ENCODE data around the gene LPP. TPM values are rescaled to one million over a fixed set of nuclear protein-coding genes. Genes with fewer than 3 reads are reported as not detected.

The LPP gene
- polyA plus RNA-seq, 1 experiment = 60.0 TPM

DNA sequence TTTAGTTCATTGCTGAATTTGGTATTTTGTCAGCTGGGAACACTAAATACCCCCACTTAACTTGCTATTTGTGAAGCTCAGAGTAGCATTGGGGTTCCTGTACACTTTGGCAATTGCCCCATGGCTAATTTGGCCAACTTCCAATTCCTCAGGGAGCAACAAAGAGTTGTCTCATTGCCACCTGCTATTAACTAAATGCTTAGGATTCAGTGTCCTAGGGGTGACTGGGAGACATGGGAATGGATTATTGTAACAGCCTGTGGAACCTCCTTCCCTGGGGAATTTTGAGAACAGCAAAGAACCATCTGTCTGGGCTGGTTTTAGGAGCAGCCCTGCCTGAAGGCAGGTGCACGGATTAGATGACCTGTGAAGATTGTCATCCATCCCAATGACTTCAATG lies 580.4 kb downstream of the LPP start:
- POLR2A ChIA-PET = no interaction called here
- Histone ChIP-seq H3K36me3 (ENCODE audit: control insufficient read depth, insufficient read depth, low read length) (no peaks in the 10 kb centered on the region), H3K4me3 (ENCODE audit: low read depth, low read length) (no peak overlapping the region), H3K27me3 (ENCODE audit: control insufficient read depth, insufficient read depth, low read length) (no peaks in the 10 kb centered on the region)
- TF ChIP-seq, protein P1, sequence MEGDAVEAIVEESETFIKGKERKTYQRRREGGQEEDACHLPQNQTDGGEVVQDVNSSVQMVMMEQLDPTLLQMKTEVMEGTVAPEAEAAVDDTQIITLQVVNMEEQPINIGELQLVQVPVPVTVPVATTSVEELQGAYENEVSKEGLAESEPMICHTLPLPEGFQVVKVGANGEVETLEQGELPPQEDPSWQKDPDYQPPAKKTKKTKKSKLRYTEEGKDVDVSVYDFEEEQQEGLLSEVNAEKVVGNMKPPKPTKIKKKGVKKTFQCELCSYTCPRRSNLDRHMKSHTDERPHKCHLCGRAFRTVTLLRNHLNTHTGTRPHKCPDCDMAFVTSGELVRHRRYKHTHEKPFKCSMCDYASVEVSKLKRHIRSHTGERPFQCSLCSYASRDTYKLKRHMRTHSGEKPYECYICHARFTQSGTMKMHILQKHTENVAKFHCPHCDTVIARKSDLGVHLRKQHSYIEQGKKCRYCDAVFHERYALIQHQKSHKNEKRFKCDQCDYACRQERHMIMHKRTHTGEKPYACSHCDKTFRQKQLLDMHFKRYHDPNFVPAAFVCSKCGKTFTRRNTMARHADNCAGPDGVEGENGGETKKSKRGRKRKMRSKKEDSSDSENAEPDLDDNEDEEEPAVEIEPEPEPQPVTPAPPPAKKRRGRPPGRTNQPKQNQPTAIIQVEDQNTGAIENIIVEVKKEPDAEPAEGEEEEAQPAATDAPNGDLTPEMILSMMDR (IDR thresholded peaks at IDR 0.05; ENCODE audit: insufficient read depth, low read depth, low read length) = no peak
- no peak for DNase-seq (ENCODE audit: low read depth)
- CTCF ChIA-PET = interaction anchor here (1.2 to 1.6 kb wide), 2 partner anchors 10 to 13 kb away, joined by 4 read pairs; no protein-coding TSS in a partner anchor

GRCh38 chr3:188739511-188739910 lies 585.6 kb downstream of the LPP start:
- Histone ChIP-seq H3K27me3 (ENCODE audit: control insufficient read depth, insufficient read depth, low read length) (no peaks in the 10 kb centered on the region), H3K4me3 (ENCODE audit: low read depth, low read length) (no peak overlapping the region), H3K36me3 (ENCODE audit: control insufficient read depth, insufficient read depth, low read length) (no peaks in the 10 kb centered on the region)
- TF ChIP-seq, protein P1 (IDR thresholded peaks at IDR 0.05; ENCODE audit: insufficient read depth, low read depth, low read length) = no peak
- ChIA-PET CTCF (no interaction called here), POLR2A (interaction anchor here (0.6 kb wide), 1 partner anchor 26 kb away, joined by 4 read pairs; no protein-coding TSS in a partner anchor)
- no peak for DNase-seq (ENCODE audit: low read depth)

DNA sequence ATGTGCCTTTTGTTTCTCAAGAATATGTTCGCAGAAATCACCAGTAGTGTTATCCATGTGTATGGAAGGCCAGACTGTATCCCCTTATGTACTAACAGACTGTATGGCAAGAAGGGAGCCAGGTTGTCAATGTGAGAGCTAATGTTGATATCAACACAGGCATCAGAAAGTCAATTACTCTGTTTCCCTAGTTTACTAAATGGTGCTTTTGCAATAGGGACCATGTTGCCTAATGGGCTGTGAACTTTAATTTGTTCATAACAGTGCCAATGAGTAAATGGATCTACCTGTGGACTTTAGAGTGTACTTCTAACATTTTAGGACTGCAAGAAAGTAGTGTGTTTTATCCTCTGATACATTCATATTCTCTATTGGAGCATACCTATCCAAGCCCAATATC lies 586.1 kb downstream of the LPP start:
- ChIA-PET CTCF (no interaction called here), POLR2A (interaction anchor here (0.6 kb wide), 1 partner anchor 27 kb away, joined by 4 read pairs; no protein-coding TSS in a partner anchor)
- TF ChIP-seq, protein P1 (IDR thresholded peaks at IDR 0.05; ENCODE audit: insufficient read depth, low read depth, low read length) = no peak
- H3K36me3 ChIP-seq (ENCODE audit: control insufficient read depth, insufficient read depth, low read length) = no peaks in the 10 kb centered on the region
- no peak overlapping the region for H3K4me3 ChIP-seq (ENCODE audit: low read depth, low read length)
- DNase-seq (ENCODE audit: low read depth) = no peak
- H3K27me3 ChIP-seq (ENCODE audit: control insufficient read depth, insufficient read depth, low read length) = no peaks in the 10 kb centered on the region

GRCh38 chr3:188742755-188743550 lies 589.0 kb downstream of the LPP start:
- no peak for DNase-seq (ENCODE audit: low read depth)
- no peaks in the 10 kb centered on the region for H3K27me3 ChIP-seq (ENCODE audit: control insufficient read depth, insufficient read depth, low read length)
- TF ChIP-seq, protein P1 (IDR thresholded peaks at IDR 0.05; ENCODE audit: insufficient read depth, low read depth, low read length) = no peak
- H3K36me3 ChIP-seq (ENCODE audit: control insufficient read depth, insufficient read depth, low read length) = no peaks in the 10 kb centered on the region
- ChIA-PET POLR2A (no interaction called here), CTCF (no interaction called here)
- no peak overlapping the region for H3K4me3 ChIP-seq (ENCODE audit: low read depth, low read length)

DNA sequence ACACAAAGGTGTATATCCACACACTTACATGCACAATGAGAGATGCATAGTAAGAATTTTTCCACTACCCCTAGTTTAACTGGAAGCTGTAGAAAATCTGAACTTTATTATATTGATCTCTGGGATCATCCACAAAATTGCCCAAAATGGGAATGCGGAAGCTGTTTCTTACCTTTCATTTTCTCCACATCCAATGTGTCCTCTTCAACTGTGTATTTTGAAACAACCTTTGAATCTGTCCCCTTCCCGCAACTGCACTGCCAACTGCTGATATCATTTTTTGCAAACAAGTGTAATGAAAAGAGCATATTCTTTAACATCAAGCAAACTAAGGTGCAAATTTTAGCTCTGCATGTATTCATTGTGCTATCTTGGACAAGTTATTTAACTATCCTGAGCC lies 590.2 kb downstream of the LPP start:
- Histone ChIP-seq H3K36me3 (ENCODE audit: control insufficient read depth, insufficient read depth, low read length) (no peaks in the 10 kb centered on the region), H3K4me3 (ENCODE audit: low read depth, low read length) (no peak overlapping the region), H3K27me3 (ENCODE audit: control insufficient read depth, insufficient read depth, low read length) (no peaks in the 10 kb centered on the region)
- TF ChIP-seq, protein P1 (IDR thresholded peaks at IDR 0.05; ENCODE audit: insufficient read depth, low read depth, low read length) = no peak
- ChIA-PET CTCF (interaction anchor here (0.6 to 1.2 kb wide), 2 partner anchors 9 to 150 kb away, joined by 3 to 4 read pairs; no protein-coding TSS in a partner anchor), POLR2A (no interaction called here)
- no peak for DNase-seq (ENCODE audit: low read depth)
